Nephron progenitor cell (in vitro differentiated cells): ENCODE data around the gene G2E3.
"Not testable (repeated sequence)": the region's sequence is repeated elsewhere in the genome, so short reads cannot be mapped to it uniquely, and the experiment has no call there.

Experiments
- DNase-seq: peaks from one replicate; pipeline ENCODE4 v3.0.0; 2021
- H3K27ac Mint-ChIP-seq: 2 replicates; pipeline ENCODE4 v1.8.0; 2021; ENCODE audit warnings: mild to moderate bottlenecking, moderate library complexity, mixed read lengths
- H3K27me3 Mint-ChIP-seq: 2 replicates; pipeline ENCODE4 v1.8.0; 2021; ENCODE audit warnings: mild to moderate bottlenecking, low read depth, mixed read lengths; ENCODE audit not compliant: poor library complexity
- H3K36me3 Mint-ChIP-seq: 2 replicates; pipeline ENCODE4 v1.8.0; 2021; ENCODE audit warnings: low read depth, mixed read lengths
- H3K4me1 Mint-ChIP-seq: 2 replicates; pipeline ENCODE4 v1.8.0; 2021; ENCODE audit warnings: mixed read lengths
- H3K4me3 Mint-ChIP-seq: 2 replicates; pipeline ENCODE4 v1.8.0; 2021; ENCODE audit warnings: mild to moderate bottlenecking, moderate library complexity, mixed read lengths
- H3K9me3 Mint-ChIP-seq: 2 replicates; pipeline ENCODE4 v1.8.0; 2021; ENCODE audit warnings: mild to moderate bottlenecking, moderate library complexity, mixed read lengths
- CTCF ChIP-seq: fragments of 200-600 bp; sonication (generic); IDR thresholded peaks from 2 replicates; pipeline ENCODE4 v1.5.0; 2021; ENCODE audit warnings: antibody characterized with exemption

Gene G2E3

DNA sequence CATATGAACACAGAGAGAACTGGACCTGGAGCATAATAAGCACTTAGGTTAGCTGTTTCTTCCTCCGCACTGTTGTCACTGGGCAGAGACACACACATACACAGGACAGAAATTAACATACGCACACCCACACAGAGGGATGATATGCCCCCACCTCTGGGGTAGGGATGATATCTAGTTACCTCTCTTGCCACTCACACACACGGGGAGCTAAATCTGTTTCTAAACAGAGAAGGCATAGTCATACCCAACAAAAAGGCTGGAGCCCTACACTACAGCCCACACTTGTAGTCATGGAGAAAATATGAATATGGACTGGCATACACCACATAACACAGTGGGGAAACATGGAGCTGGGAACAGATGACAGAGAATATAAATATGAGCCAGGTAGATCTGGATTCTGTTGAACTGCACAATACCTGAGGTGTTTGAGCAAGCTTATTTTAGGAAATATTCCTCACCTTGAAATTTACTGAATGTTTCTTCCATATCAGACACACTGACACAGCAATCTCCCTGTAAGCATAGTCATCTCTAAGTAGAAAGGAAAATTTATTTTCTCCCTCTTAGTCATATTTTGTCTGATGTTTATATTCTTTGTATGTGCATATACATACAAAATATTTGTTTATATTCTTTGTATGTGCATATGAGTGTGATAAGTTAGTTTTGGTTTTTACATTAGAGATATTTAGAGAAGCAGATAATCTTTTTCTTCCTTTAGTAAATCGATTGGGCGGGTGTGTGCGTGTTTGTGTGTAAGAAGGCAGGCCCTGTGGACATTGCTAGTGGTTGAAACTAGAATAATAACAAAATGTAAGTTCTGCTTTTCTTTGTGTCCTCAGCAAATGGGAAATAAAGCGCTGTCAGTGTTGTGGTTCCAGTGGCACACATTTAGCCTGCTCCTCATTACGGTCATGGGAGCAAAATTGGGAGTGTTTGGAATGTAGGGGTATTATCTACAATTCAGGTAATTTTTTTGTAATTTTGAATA lies 42.3 kb downstream of the G2E3 start:
- H3K36me3 Mint-ChIP-seq = peaks cover 67% of the 10 kb centered on the region
- TF ChIP-seq CTCF = no peak

DNA sequence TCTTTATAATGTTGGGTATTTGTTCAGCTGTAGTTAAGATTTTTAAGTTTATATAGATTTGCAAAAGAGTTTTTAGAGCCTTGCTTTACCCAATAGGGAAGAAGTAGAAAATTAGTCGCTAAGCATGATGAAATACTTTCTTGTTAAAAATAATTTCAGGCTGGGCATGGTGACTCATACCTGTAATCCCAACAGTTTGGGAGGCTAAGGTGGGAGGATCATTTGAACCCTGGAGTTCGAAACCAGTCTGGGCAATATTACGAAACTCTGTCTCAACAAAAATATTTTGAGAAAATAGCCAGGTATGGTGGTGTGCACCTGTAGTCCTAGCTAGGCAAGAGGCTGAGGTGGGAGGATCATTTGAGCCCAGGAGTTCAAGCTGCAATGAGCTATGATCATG lies 44.4 kb downstream of the G2E3 start:
- no peak for DNase-seq
- Mint-ChIP-seq H3K27me3 (no peaks in the 10 kb centered on the region), H3K4me3 (no peak overlapping the region), H3K4me1 (peaks cover 5% of the 10 kb centered on the region), H3K36me3 (peaks cover 70% of the 10 kb centered on the region), H3K9me3 (no peaks in the 10 kb centered on the region), H3K27ac (no peak overlapping the region)
- no peak for TF ChIP-seq CTCF

More for the DNA sequence above, 42.3 kb downstream of the G2E3 start:
- Mint-ChIP-seq H3K4me1 (peaks cover 5% of the 10 kb centered on the region), H3K27me3 (no peaks in the 10 kb centered on the region), H3K4me3 (no peak overlapping the region), H3K9me3 (no peaks in the 10 kb centered on the region), H3K27ac (no peak overlapping the region)
- DNase-seq = no peak

DNA sequence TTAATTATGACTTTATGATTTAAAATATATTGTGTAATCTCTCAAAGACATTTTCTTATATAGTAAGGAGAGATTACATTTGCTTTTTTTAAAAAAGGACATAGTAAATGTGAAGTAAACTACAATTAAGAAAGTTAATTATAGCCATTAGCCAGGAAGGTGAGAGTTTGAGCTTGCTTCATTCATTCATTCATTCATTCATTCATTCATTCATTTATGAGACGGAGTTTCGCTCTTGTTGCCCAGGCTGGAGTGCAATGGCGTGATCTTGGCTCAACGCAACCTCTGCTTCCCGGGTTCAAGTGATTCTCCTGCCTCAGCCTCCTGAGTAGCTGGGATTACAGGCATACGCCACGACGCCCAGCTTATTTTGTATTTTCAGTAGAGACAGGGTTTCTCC lies 45.7 kb downstream of the G2E3 start:
- not testable (repeated sequence) for DNase-seq, H3K4me3 Mint-ChIP-seq, H3K27ac Mint-ChIP-seq, H3K4me1 Mint-ChIP-seq, H3K27me3 Mint-ChIP-seq, H3K9me3 Mint-ChIP-seq
- H3K36me3 Mint-ChIP-seq = peaks cover 70% of the 10 kb centered on the region

GRCh38 chr14:30607156-30607780 lies 48.3 kb downstream of the G2E3 start:
- no peak for TF ChIP-seq CTCF
- no peak for DNase-seq
- no peak overlapping the region for H3K4me3 Mint-ChIP-seq
- no peak overlapping the region for H3K27ac Mint-ChIP-seq
- no peaks in the 10 kb centered on the region for H3K27me3 Mint-ChIP-seq
- H3K9me3 Mint-ChIP-seq = no peaks in the 10 kb centered on the region
- peaks cover 68% of the 10 kb centered on the region for H3K36me3 Mint-ChIP-seq
- no peaks in the 10 kb centered on the region for H3K4me1 Mint-ChIP-seq

- Mint-ChIP-seq H3K4me1 (no peaks in the 10 kb centered on the region), H3K4me3 (no peak overlapping the region), H3K27me3 (no peaks in the 10 kb centered on the region), H3K36me3 (peaks cover 68% of the 10 kb centered on the region), H3K9me3 (no peaks in the 10 kb centered on the region), H3K27ac (peak overlapping the region; percentile 77)
- TF ChIP-seq CTCF = no peak
- DNase-seq = no peak
Observed at GRCh38 chr14:30608533-30609006, 49.6 kb downstream of the G2E3 start.

GRCh38 chr14:30610787-30611343 lies 51.9 kb downstream of the G2E3 start:
- no peak for DNase-seq
- Mint-ChIP-seq H3K9me3 (no peaks in the 10 kb centered on the region), H3K27me3 (no peaks in the 10 kb centered on the region), H3K27ac (no peak overlapping the region), H3K4me3 (no peak overlapping the region), H3K36me3 (peaks cover 59% of the 10 kb centered on the region), H3K4me1 (no peaks in the 10 kb centered on the region)
- no peak for TF ChIP-seq CTCF
